Activated naive CD4-positive, alpha-beta T cell treated with anti-CD3 and anti-CD28 coated beads for 36 hours (primary cell): ENCODE measurements around the gene MAGI3. TPM values are rescaled to one million over a fixed set of nuclear protein-coding genes. Genes with fewer than 3 reads are reported as not detected.
"Not testable (repeated sequence)": the region's sequence is repeated elsewhere in the genome, so short reads cannot be mapped to it uniquely, and the experiment has no call there.

Experiments used
- CTCF ChIA-PET: fragments of 350-600 bp; sonication (Branson Sonifier 250); formaldehyde crosslinking; loops from one replicate; lab custom pipeline; 2021; ENCODE audit warnings: antibody characterized with exemption; lab: Charles Lee
- DNase-seq: peaks from one replicate; pipeline ENCODE4 v3.0.0-alpha.2; 2020
- H3K27ac Mint-ChIP-seq: one replicate; pipeline ENCODE4 v1.8.0; 2021; ENCODE audit warnings: mild to moderate bottlenecking, mixed read lengths
- H3K27me3 Mint-ChIP-seq: one replicate; pipeline ENCODE4 v1.8.0; 2021; ENCODE audit warnings: low read depth, mixed read lengths
- H3K36me3 Mint-ChIP-seq: one replicate; pipeline ENCODE4 v1.8.0; 2021; ENCODE audit warnings: low read depth, mixed read lengths
- H3K4me1 Mint-ChIP-seq: one replicate; pipeline ENCODE4 v1.8.0; 2021; ENCODE audit warnings: low read depth, mixed read lengths
- H3K4me3 Mint-ChIP-seq: one replicate; pipeline ENCODE4 v1.8.0; 2021; ENCODE audit warnings: mild to moderate bottlenecking, moderate library complexity, mixed read lengths
- H3K9me3 Mint-ChIP-seq: one replicate; pipeline ENCODE4 v1.8.0; 2021; ENCODE audit warnings: mixed read lengths
- intact Hi-C: fragments of 100-400 bp; cut with micrococcal nuclease; formaldehyde crosslinking; loops from one replicate; pipeline ENCODE4 v1.15.1; 2023
- total RNA-seq, 2 experiments: library from RNA; stranded (reverse); gene quantifications; one replicate each; pipeline ENCODE4 v1.2.3, GENCODE V29; 2021

MAGI3 gene
- total RNA-seq, 2 experiments from 2014 or later = 5.9 to 6.4 TPM

DNA sequence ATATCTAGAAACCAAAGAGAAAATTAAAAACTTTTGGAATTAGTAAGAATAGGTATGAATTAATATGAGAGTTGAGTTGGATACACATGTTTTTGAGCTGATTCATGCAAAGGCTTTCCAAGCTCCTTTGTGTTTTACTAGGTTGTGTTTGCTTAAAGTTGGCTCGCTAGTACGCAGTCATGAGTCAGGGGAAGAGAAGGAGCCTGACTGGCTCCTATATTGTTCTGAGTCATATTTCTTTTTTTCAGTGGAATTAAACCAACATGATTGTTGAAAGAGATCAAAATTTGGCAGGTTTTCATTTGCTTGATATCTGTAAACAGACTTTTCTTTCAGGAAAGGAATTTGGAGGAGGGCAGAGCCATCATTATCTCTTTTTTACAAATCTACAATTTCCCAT is 66.7 kb downstream of the MAGI3 start:
- Mint-ChIP-seq H3K36me3 (peaks cover 3% of the 10 kb centered on the region), H3K27me3 (no peaks in the 10 kb centered on the region), H3K27ac (no peak overlapping the region), H3K9me3 (peaks cover under 1% of the 10 kb centered on the region), H3K4me1 (no peaks in the 10 kb centered on the region), H3K4me3 (no peak overlapping the region)
- DNase-seq = no peak
- CTCF ChIA-PET = no interaction called here
- intact Hi-C loops = no loop called here

DNA sequence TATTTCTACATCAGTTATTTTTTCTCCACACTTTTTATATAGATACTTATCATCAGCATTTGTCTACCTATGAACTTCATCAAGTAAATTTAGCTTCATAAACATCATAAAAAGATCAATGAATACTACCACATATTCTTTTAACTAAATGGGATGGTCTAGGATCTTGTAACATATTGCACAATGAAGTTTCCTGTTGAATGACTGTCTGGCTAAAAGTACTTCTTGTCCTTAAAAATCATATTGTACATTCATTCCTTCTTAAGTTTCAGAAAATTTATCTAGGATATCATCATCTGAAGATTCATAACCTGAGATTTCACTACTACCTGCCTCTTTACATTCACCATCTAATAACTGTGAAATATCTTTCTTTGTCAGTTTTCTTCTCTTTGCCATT is 69.0 kb downstream of the MAGI3 start:
- H3K27me3 Mint-ChIP-seq = no peaks in the 10 kb centered on the region
- H3K27ac Mint-ChIP-seq = no peak overlapping the region
- H3K9me3 Mint-ChIP-seq = peaks cover 4% of the 10 kb centered on the region
- intact Hi-C loops = no loop called here
- no peak overlapping the region for H3K4me3 Mint-ChIP-seq
- DNase-seq = no peak
- H3K36me3 Mint-ChIP-seq = peaks cover 3% of the 10 kb centered on the region
- H3K4me1 Mint-ChIP-seq = no peaks in the 10 kb centered on the region
- CTCF ChIA-PET = no interaction called here

- CTCF ChIA-PET = no interaction called here
- no peaks in the 10 kb centered on the region for H3K4me1 Mint-ChIP-seq
- H3K27ac Mint-ChIP-seq = no peak overlapping the region
- H3K36me3 Mint-ChIP-seq = peaks cover 2% of the 10 kb centered on the region
- no peak overlapping the region for H3K4me3 Mint-ChIP-seq
- H3K9me3 Mint-ChIP-seq = peaks cover 30% of the 10 kb centered on the region
- intact Hi-C loops = no loop called here
- DNase-seq = no peak
- no peaks in the 10 kb centered on the region for H3K27me3 Mint-ChIP-seq
Measured at GRCh38 chr1:113467991-113468390, 77.7 kb downstream of the MAGI3 start.

GRCh38 chr1:113478427-113479195 is 88.3 kb downstream of the MAGI3 start:
- H3K4me3 Mint-ChIP-seq, intact Hi-C loops, DNase-seq, H3K27me3 Mint-ChIP-seq, H3K4me1 Mint-ChIP-seq, CTCF ChIA-PET, H3K27ac Mint-ChIP-seq: not testable (repeated sequence)
- Mint-ChIP-seq H3K36me3 (peaks cover 23% of the 10 kb centered on the region), H3K9me3 (peaks cover 62% of the 10 kb centered on the region)

- CTCF ChIA-PET = interaction anchor here (0.6 kb wide), 1 partner anchor 269 kb away, joined by 3 read pairs; no protein-coding TSS in a partner anchor
- Mint-ChIP-seq H3K27me3 (no peaks in the 10 kb centered on the region), H3K9me3 (peaks cover 54% of the 10 kb centered on the region), H3K4me3 (no peak overlapping the region), H3K36me3 (peaks cover 24% of the 10 kb centered on the region), H3K27ac (no peak overlapping the region), H3K4me1 (no peaks in the 10 kb centered on the region)
- intact Hi-C loops = no loop called here
- DNase-seq = no peak
Measured at GRCh38 chr1:113479713-113480676, 89.7 kb downstream of the MAGI3 start.

- H3K27ac Mint-ChIP-seq, H3K27me3 Mint-ChIP-seq, H3K4me3 Mint-ChIP-seq, intact Hi-C loops, H3K4me1 Mint-ChIP-seq, DNase-seq, CTCF ChIA-PET, H3K36me3 Mint-ChIP-seq: not testable (repeated sequence)
- H3K9me3 Mint-ChIP-seq = peaks cover 36% of the 10 kb centered on the region
Measured at GRCh38 chr1:113485131-113485530, 94.8 kb downstream of the MAGI3 start.

GRCh38 chr1:113488576-113489177 is 98.4 kb downstream of the MAGI3 start:
- peaks cover 15% of the 10 kb centered on the region for H3K36me3 Mint-ChIP-seq
- H3K27me3 Mint-ChIP-seq = no peaks in the 10 kb centered on the region
- no peak overlapping the region for H3K4me3 Mint-ChIP-seq
- CTCF ChIA-PET = no interaction called here
- DNase-seq = no peak
- intact Hi-C loops = no loop called here
- H3K9me3 Mint-ChIP-seq = peaks cover 54% of the 10 kb centered on the region
- no peak overlapping the region for H3K27ac Mint-ChIP-seq
- peaks cover 3% of the 10 kb centered on the region for H3K4me1 Mint-ChIP-seq

DNA sequence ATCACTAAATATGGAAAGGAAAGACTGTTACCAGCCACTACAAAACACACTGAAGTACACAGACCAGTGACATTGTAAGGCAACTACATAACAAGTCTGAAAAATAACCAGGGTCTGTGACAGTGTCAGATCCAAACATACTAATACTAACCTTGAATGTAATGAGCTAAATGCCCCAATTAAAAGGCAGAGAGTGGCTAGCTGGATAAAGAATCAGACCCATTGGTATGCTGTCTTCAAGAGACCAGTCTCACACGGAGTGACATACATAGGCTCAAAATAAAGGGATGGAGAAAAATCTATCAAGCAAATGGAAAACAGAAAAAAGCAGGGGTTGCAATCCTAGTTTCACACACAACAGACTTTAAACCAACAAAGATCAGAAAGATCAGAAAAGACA is 100.1 kb downstream of the MAGI3 start:
- Mint-ChIP-seq H3K36me3 (peaks cover 12% of the 10 kb centered on the region), H3K9me3 (peaks cover 54% of the 10 kb centered on the region), H3K27ac (no peak overlapping the region), H3K27me3 (no peaks in the 10 kb centered on the region), H3K4me1 (peaks cover 3% of the 10 kb centered on the region), H3K4me3 (no peak overlapping the region)
- intact Hi-C loops = no loop called here
- CTCF ChIA-PET = no interaction called here
- DNase-seq = no peak

DNA sequence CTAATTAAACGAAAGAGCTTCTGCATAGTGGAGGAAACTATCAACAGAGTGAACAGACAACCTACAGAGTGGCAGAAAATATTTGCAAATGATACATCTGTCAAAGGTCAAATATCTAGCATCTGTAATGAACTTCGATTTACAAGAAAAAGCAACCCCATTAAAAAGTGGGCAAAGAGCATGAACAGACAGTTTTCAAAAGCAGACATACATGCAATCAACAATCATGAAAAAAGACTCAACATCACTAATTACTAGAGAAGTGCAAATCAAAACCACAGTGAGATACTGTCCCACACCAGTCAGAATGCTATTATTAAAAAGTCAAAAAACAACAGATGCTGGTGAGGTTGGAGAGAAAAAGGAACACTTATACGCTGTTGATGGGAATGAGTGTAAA is 103.2 kb downstream of the MAGI3 start:
- intact Hi-C loops = no loop called here
- peaks cover 14% of the 10 kb centered on the region for H3K36me3 Mint-ChIP-seq
- CTCF ChIA-PET = no interaction called here
- no peaks in the 10 kb centered on the region for H3K4me1 Mint-ChIP-seq
- H3K27ac Mint-ChIP-seq = no peak overlapping the region
- peaks cover 50% of the 10 kb centered on the region for H3K9me3 Mint-ChIP-seq
- H3K27me3 Mint-ChIP-seq = no peaks in the 10 kb centered on the region
- no peak overlapping the region for H3K4me3 Mint-ChIP-seq
- DNase-seq = no peak

GRCh38 chr1:113505357-113505756 is 115.0 kb downstream of the MAGI3 start:
- CTCF ChIA-PET = no interaction called here
- intact Hi-C loops = no loop called here
- Mint-ChIP-seq H3K4me3 (no peak overlapping the region), H3K27ac (no peak overlapping the region), H3K9me3 (peaks cover 7% of the 10 kb centered on the region), H3K4me1 (no peaks in the 10 kb centered on the region), H3K36me3 (no peaks in the 10 kb centered on the region), H3K27me3 (no peaks in the 10 kb centered on the region)
- DNase-seq = no peak

GRCh38 chr1:113507552-113508214 is 117.4 kb downstream of the MAGI3 start:
- intact Hi-C loops = no loop called here
- H3K27ac Mint-ChIP-seq = no peak overlapping the region
- CTCF ChIA-PET = no interaction called here
- H3K36me3 Mint-ChIP-seq = peaks cover 4% of the 10 kb centered on the region
- no peak for DNase-seq
- no peak overlapping the region for H3K4me3 Mint-ChIP-seq
- H3K27me3 Mint-ChIP-seq = no peaks in the 10 kb centered on the region
- no peaks in the 10 kb centered on the region for H3K4me1 Mint-ChIP-seq
- H3K9me3 Mint-ChIP-seq = peaks cover 18% of the 10 kb centered on the region
